Measurements from ENCODE around the gene OBSL1.

GRCh38 chr2:219561179-219562048, 9.9 kb downstream of the OBSL1 start:
- no peak for TF ChIP-seq CTCF (conservative IDR thresholded peaks at IDR 0.05; ENCODE audit: low read depth, low read length)
- no peak for TF ChIP-seq EZH2 (IDR thresholded peaks at IDR 0.05; ENCODE audit: borderline replicate concordance, low read depth, low read length, poor library complexity, severe bottlenecking)
